ENCODE measurements around the gene VAPA.

VAPA gene

DNA sequence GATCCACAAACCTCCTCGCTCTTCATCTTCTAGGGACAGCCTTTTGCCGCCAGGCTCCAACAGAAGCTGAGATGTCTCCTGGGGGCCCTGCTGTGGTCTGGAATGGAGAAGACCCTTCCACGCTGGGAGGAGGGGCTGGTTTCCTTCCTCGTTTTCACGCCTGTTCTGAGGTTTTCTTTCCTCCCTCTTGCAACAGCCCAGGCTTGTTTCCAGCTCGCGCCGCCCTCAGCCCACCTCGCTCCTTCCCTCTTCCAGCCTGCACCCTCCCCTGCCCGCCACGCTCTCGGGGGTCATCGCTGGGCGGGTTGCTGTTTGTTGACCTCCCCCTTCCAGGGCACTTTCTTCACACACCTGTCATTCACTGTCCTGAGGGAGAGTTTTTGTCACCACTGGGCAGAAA, 55.4 kb downstream of the VAPA start:
- no peaks in the 10 kb centered on the region for H3K27me3 ChIP-seq (ENCODE audit: insufficient read depth, low read length)
- H3K4me1 ChIP-seq (ENCODE audit: insufficient read depth, low read length), result peaks cover 3% of the 10 kb centered on the region; the same call in 1 of the 2 replicates
- H3K36me3 ChIP-seq (ENCODE audit: insufficient read depth, low read depth, low read length), result no peaks in the 10 kb centered on the region
- H3K4me3 ChIP-seq (ENCODE audit: low read length), result no peak overlapping the region
- no peak overlapping the region for H3K9ac ChIP-seq (ENCODE audit: low read depth, low read length)
- H3K27ac ChIP-seq (ENCODE audit: low read length), result no peak overlapping the region
- no peaks in the 10 kb centered on the region for H3K9me3 ChIP-seq (ENCODE audit: insufficient read depth, low read depth, low read length)

DNA sequence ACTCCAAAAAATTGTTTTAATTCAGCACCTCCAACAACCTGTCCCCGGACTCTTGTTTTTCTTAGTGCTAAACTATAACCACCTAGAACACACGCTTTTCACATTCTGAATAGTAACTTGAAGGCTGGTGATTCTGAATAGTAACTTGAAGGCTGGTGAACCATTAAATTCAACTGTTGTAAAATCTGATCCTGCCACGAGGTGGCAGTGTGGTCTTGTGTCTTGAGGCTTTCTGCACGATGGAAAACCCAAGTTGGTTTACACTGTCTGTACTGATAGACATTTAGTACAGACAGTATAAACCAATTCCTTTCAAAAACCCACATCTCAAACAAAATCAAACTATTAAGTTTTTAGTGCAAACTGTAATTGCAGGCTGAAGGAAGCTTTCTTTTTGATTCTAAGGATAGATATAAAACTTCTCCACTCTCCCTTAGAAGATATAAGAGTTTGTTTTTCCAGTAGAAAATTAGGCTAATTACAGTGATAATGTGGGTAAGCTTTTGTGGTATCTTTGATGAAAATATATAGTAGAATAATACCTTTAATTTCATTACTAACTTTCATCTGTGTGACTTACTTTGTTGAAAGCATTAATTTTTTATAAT, 57.6 kb downstream of the VAPA start:
- Histone ChIP-seq H3K4me3 (ENCODE audit: low read length) (no peak overlapping the region), H3K4me1 (ENCODE audit: insufficient read depth, low read length) (no peaks in the 10 kb centered on the region), H3K36me3 (ENCODE audit: insufficient read depth, low read depth, low read length) (no peaks in the 10 kb centered on the region), H3K9ac (ENCODE audit: low read depth, low read length) (no peak overlapping the region), H3K27me3 (ENCODE audit: insufficient read depth, low read length) (no peaks in the 10 kb centered on the region), H3K9me3 (ENCODE audit: insufficient read depth, low read depth, low read length) (peaks cover 17% of the 10 kb centered on the region), H3K27ac (ENCODE audit: low read length) (no peak overlapping the region)

DNA sequence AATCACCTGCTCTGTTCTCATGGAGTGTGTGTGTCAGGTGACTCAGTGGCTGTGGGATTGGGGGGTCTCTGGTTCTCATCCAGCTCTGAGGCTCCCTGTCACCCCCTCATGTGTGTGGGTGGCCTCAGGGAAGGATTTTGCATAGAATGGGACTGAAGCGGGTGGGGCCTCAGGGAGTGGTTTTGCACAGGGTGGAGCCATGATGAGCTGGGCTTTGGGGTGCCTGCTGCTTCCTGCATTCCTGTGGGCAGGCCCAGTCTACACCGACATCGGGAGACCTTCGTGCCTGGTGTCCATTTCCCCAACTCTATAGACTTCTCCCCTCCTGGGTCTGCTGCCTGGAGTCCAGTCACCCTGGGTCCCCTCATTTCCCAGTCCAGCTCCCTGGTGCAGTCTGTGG, 59.7 kb downstream of the VAPA start:
- no peaks in the 10 kb centered on the region for H3K27me3 ChIP-seq (ENCODE audit: insufficient read depth, low read length)
- no peak overlapping the region for H3K9ac ChIP-seq (ENCODE audit: low read depth, low read length)
- no peak overlapping the region for H3K27ac ChIP-seq (ENCODE audit: low read length)
- peaks cover 20% of the 10 kb centered on the region for H3K9me3 ChIP-seq (ENCODE audit: insufficient read depth, low read depth, low read length)
- no peaks in the 10 kb centered on the region for H3K36me3 ChIP-seq (ENCODE audit: insufficient read depth, low read depth, low read length)
- H3K4me1 ChIP-seq (ENCODE audit: insufficient read depth, low read length), result no peaks in the 10 kb centered on the region
- no peak overlapping the region for H3K4me3 ChIP-seq (ENCODE audit: low read length)

DNA sequence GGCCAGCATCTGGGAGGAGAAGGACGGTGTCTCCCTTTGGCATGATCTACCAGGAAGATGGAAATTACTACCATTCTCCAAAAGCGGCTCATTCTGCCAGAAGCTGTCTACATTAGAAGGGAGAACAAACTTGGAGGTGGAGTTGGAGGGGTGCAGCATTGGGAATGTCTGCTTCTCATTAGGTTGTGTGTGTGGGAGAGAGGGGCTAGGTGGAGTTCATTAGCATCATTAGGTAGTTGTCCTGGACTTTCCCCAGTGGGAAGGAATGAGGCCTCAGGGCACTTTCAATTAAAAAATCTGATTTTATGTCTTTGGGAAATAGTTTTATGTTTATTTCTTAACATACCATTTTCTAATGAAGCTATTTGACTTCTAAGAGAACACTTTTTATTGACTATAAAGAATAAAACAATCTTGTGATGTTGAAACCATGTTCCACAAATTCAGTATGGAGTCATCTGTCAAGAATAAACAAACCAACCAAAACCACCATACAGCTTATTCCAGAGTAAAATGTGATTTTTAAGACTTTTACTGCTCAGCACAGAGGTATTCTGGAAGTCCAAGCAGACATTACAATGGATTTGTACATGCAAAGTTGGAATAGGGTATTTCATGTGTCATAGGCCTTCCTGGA, 60.6 kb downstream of the VAPA start:
- no peaks in the 10 kb centered on the region for H3K4me1 ChIP-seq (ENCODE audit: insufficient read depth, low read length)
- H3K4me3 ChIP-seq (ENCODE audit: low read length), result no peak overlapping the region
- H3K36me3 ChIP-seq (ENCODE audit: insufficient read depth, low read depth, low read length), result no peaks in the 10 kb centered on the region
- no peak overlapping the region for H3K9ac ChIP-seq (ENCODE audit: low read depth, low read length)
- H3K9me3 ChIP-seq (ENCODE audit: insufficient read depth, low read depth, low read length), result peaks cover 20% of the 10 kb centered on the region
- H3K27me3 ChIP-seq (ENCODE audit: insufficient read depth, low read length), result no peaks in the 10 kb centered on the region
- H3K27ac ChIP-seq (ENCODE audit: low read length), result no peak overlapping the region

DNA sequence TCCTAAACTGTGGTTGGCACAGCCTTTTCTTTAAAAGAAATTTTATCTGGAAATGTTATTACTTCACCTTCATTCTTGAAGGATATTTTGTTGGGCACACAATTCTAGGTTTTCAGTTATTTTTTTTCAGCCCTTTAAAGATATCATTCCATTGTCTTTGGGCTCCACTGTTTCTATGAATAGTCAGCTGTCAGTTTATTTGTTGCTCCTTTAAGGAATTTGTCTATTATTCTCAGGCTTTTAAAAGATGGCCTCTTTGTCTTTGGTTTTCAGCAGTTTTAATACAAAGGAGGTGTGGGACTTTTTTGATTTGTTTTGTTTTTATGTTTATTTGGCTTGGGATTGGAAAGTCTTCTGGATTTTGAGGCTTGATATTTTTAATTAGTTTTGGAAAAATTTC, 61.8 kb downstream of the VAPA start:
- no peaks in the 10 kb centered on the region for H3K27me3 ChIP-seq (ENCODE audit: insufficient read depth, low read length)
- no peaks in the 10 kb centered on the region for H3K36me3 ChIP-seq (ENCODE audit: insufficient read depth, low read depth, low read length)
- H3K27ac ChIP-seq (ENCODE audit: low read length), result no peak overlapping the region
- H3K4me1 ChIP-seq (ENCODE audit: insufficient read depth, low read length), result no peaks in the 10 kb centered on the region
- no peak overlapping the region for H3K4me3 ChIP-seq (ENCODE audit: low read length)
- peaks cover 20% of the 10 kb centered on the region for H3K9me3 ChIP-seq (ENCODE audit: insufficient read depth, low read depth, low read length)
- no peak overlapping the region for H3K9ac ChIP-seq (ENCODE audit: low read depth, low read length)

DNA sequence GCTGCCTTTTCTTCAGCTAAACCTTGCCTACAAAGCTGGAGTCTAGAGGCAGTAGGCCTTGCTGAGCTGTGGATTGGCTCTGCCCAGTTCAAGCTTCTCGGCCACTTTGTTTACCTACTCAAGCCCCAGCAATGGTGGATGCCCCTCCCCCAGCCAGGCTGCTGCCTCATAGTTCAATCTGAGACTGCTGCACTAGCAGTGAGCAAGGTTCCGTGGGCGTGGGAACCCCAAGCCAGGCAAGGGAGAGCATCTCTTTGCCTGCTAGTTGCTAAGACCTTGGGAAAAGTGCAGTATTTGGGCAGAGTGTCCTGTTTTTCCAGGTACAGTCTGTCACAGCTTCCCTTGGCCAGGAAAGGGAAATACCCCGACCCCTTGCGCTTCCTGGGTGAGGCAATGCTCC, 68.9 kb downstream of the VAPA start:
- no peaks in the 10 kb centered on the region for H3K4me1 ChIP-seq (ENCODE audit: insufficient read depth, low read length)
- no peaks in the 10 kb centered on the region for H3K36me3 ChIP-seq (ENCODE audit: insufficient read depth, low read depth, low read length)
- no peak overlapping the region for H3K9ac ChIP-seq (ENCODE audit: low read depth, low read length)
- H3K9me3 ChIP-seq (ENCODE audit: insufficient read depth, low read depth, low read length), result peaks cover 7% of the 10 kb centered on the region
- no peaks in the 10 kb centered on the region for H3K27me3 ChIP-seq (ENCODE audit: insufficient read depth, low read length)
- no peak overlapping the region for H3K27ac ChIP-seq (ENCODE audit: low read length)
- no peak overlapping the region for H3K4me3 ChIP-seq (ENCODE audit: low read length)

DNA sequence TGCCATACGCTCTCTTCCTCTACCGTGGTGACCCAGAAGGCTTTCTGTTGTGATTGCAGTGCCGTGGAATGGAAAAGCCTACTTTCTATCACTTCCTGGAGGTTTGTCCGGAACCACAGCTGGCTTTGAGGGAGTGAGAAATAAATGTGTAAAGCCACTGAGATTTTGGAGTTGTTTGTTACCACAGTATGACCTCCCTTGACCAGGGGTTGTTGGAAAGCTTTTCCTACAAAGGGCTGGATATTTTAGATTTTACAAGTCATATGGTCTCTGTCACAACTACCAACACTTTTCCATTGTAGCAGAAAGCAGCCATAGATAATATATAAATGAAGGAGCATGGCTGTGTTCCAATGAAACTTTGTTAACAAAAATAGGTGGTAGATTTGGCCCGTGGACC, 70.3 kb downstream of the VAPA start:
- H3K4me1 ChIP-seq (ENCODE audit: insufficient read depth, low read length), result no peaks in the 10 kb centered on the region
- no peak overlapping the region for H3K27ac ChIP-seq (ENCODE audit: low read length)
- H3K9me3 ChIP-seq (ENCODE audit: insufficient read depth, low read depth, low read length), result peaks cover 7% of the 10 kb centered on the region
- H3K36me3 ChIP-seq (ENCODE audit: insufficient read depth, low read depth, low read length), result no peaks in the 10 kb centered on the region
- H3K27me3 ChIP-seq (ENCODE audit: insufficient read depth, low read length), result no peaks in the 10 kb centered on the region
- no peak overlapping the region for H3K9ac ChIP-seq (ENCODE audit: low read depth, low read length)
- no peak overlapping the region for H3K4me3 ChIP-seq (ENCODE audit: low read length)

DNA sequence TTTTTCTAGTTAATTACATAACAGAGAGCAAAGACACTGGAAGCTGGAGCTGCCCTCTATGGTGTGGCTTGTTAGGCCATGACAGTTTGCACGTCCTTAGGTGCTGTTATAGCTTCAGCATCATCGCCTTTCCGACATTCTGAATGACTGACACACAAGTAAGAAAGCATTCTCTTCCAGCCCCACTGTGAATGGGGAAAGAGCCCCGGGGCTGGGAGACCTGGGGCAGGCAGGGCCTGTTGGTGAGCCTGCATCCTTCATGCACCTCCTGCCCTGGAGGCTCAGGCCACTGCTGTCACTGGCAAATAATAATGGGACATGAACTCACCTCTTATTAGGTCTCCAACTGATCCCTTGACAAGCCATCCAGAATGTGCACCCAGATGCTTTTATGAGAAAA, 71.8 kb downstream of the VAPA start:
- Histone ChIP-seq H3K27ac (ENCODE audit: low read length) (no peak overlapping the region), H3K36me3 (ENCODE audit: insufficient read depth, low read depth, low read length) (no peaks in the 10 kb centered on the region), H3K9ac (ENCODE audit: low read depth, low read length) (no peak overlapping the region), H3K9me3 (ENCODE audit: insufficient read depth, low read depth, low read length) (peaks cover 7% of the 10 kb centered on the region), H3K4me3 (ENCODE audit: low read length) (no peak overlapping the region), H3K4me1 (ENCODE audit: insufficient read depth, low read length) (no peaks in the 10 kb centered on the region), H3K27me3 (ENCODE audit: insufficient read depth, low read length) (no peaks in the 10 kb centered on the region)

DNA sequence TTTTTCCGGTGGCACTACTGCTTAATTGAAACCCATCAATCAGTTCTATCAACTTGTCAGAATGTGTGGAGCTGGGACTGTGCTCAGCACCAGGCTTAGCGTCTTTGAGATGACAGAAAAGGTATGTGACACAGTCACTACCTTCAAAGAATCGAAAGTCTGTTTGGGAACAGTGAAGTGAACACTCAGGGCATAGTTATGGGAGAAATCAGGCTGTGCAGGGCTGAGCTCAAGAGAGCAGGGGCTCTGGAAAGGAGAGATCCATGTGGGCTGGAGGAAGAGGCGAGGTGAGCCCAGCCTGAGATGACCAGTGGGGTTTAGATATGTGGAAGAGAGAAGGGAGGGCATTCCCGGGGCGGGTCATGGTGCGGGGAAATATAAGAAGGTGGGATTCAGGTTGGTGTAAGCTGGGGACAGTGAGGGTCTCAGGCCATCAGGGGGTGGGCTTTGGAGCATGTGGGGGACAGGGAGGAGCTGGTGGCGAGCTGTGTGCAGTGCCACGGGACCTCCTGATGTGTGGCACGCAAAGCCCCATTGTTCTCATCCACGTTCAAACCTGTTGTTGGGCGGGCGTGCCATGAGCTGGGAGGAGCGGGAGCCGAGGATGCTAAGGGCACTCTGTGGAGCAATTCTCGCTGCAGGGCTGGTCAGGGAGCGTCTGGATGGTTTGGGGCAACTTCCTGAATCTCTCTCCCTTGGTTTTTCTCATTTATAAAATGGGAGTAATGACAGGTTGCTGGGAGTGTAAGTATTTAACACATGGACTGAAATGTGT, 72.5 kb downstream of the VAPA start:
- no peaks in the 10 kb centered on the region for H3K4me1 ChIP-seq (ENCODE audit: insufficient read depth, low read length)

DNA sequence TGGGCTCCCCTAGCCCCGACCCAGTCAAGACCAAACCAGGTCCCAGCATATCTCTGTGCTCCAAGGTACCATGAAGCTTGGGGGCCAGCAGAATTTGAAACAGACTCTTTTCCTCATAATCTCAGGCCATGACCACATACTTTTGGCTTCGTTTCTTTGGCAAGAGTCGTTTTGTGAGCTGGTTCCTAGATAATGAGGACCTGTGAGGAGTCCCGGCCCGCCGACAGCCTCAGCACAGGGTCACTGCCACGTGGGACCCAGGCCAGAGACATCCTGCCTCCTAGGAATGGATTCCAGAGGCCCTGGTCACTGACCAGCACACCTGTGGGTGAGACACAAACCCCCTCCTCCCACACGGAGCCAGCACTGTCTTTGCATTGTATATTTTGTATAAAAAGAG, 73.5 kb downstream of the VAPA start:
- H3K4me3 ChIP-seq (ENCODE audit: low read length), result no peak overlapping the region
- no peaks in the 10 kb centered on the region for H3K36me3 ChIP-seq (ENCODE audit: insufficient read depth, low read depth, low read length)
- no peaks in the 10 kb centered on the region for H3K27me3 ChIP-seq (ENCODE audit: insufficient read depth, low read length)
- no peak overlapping the region for H3K9ac ChIP-seq (ENCODE audit: low read depth, low read length)
- H3K4me1 ChIP-seq (ENCODE audit: insufficient read depth, low read length), result no peaks in the 10 kb centered on the region
- peaks cover 6% of the 10 kb centered on the region for H3K9me3 ChIP-seq (ENCODE audit: insufficient read depth, low read depth, low read length)
- no peak overlapping the region for H3K27ac ChIP-seq (ENCODE audit: low read length)

More for the DNA sequence above, 72.5 kb downstream of the VAPA start:
- Histone ChIP-seq H3K27me3 (ENCODE audit: insufficient read depth, low read length) (no peaks in the 10 kb centered on the region), H3K36me3 (ENCODE audit: insufficient read depth, low read depth, low read length) (no peaks in the 10 kb centered on the region), H3K4me3 (ENCODE audit: low read length) (no peak overlapping the region), H3K9me3 (ENCODE audit: insufficient read depth, low read depth, low read length) (peaks cover 7% of the 10 kb centered on the region), H3K27ac (ENCODE audit: low read length) (no peak overlapping the region), H3K9ac (ENCODE audit: low read depth, low read length) (no peak overlapping the region)

DNA sequence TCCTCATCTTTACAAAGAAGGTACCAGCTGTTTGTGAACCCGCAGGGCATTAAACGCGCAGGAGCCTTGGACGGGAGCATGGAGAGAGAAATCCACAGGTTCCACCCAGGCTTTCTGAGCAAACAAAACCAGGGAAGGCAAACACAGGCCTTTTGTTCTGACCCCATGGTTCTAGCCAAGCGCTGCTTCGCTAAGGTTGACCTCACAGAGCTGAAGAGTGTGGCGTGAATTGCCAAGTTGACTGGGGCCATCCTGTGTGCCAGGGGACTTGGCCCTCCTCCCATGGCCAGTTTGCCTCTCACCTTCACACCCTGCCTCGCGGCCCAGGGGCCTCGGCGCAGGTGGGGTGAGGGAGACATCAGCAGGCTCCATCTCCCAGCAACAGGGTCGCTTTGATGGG, 74.1 kb downstream of the VAPA start:
- Histone ChIP-seq H3K36me3 (ENCODE audit: insufficient read depth, low read depth, low read length) (no peaks in the 10 kb centered on the region), H3K27me3 (ENCODE audit: insufficient read depth, low read length) (no peaks in the 10 kb centered on the region), H3K27ac (ENCODE audit: low read length) (no peak overlapping the region), H3K4me1 (ENCODE audit: insufficient read depth, low read length) (no peaks in the 10 kb centered on the region), H3K9me3 (ENCODE audit: insufficient read depth, low read depth, low read length) (0 out of 2 replicates have a peak, but pooled peaks cover under 1% of the 10 kb centered on the region), H3K9ac (ENCODE audit: low read depth, low read length) (no peak overlapping the region), H3K4me3 (ENCODE audit: low read length) (no peak overlapping the region)

DNA sequence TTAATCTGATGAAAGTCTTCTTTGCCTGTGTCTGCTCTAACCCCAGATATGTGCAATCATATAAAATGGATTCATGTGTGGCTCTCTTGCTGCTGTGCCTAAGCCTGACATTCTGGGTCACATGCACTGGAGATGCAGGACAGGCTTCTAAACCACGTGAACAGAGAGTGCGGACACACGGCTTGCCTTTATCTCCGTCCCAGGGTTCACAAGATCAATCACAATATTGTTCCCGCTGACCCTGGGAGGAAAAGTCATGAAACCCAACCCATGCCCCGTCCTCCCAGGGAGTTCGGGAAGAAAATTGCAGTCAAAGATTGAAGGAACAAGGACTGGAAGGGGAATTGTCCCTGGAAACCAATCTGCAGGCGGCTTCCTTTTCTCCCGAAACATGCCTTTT, 74.8 kb downstream of the VAPA start:
- Histone ChIP-seq H3K27ac (ENCODE audit: low read length) (no peak overlapping the region), H3K9me3 (ENCODE audit: insufficient read depth, low read depth, low read length) (no peaks in the 10 kb centered on the region), H3K4me1 (ENCODE audit: insufficient read depth, low read length) (no peaks in the 10 kb centered on the region), H3K4me3 (ENCODE audit: low read length) (no peak overlapping the region), H3K9ac (ENCODE audit: low read depth, low read length) (no peak overlapping the region), H3K27me3 (ENCODE audit: insufficient read depth, low read length) (no peaks in the 10 kb centered on the region), H3K36me3 (ENCODE audit: insufficient read depth, low read depth, low read length) (no peaks in the 10 kb centered on the region)

Data from iPS-20b (cell line).